A673 (cell line): ENCODE results near the gene CNTRL. TPM values are rescaled to one million over a fixed set of nuclear protein-coding genes. Genes with fewer than 3 reads are reported as not detected.

Source experiments
- BruUV-seq: library from RNA; stranded (reverse); fragments of 400-500 nt; replicated peaks from 2 replicates; lab custom pipeline; 2021; lab: Mats Ljungman, UMichigan
- CTCF ChIA-PET: fragments of 300-600 bp; sonication (Branson Sonifier 250); formaldehyde crosslinking; loops from one replicate; lab custom pipeline; 2022; ENCODE audit warnings: antibody characterized with exemption; lab: Charles Lee
- POLR2A ChIA-PET: fragments of 300-600 bp; sonication (Branson Sonifier 250); formaldehyde crosslinking; loops from one replicate; lab custom pipeline; 2022; ENCODE audit warnings: antibody characterized with exemption; ENCODE audit not compliant: low non-redundant PET; lab: Charles Lee
- DNase-seq: peaks from one replicate; pipeline ENCODE4 v3.0.0-alpha.2; 2015; ENCODE audit warnings: low spot score
- H3K27ac ChIP-seq: fragments of 200-600 bp; sonication (generic); 2 replicates; pipeline ENCODE4 v1.5.1; 2016; ENCODE audit warnings: mixed run types, low read depth, mild to moderate bottlenecking, mixed read lengths, antibody characterized with exemption, low read length; ENCODE audit not compliant: poor library complexity, severe bottlenecking
- H3K27me3 ChIP-seq: fragments of 200-600 bp; sonication (generic); replicated peaks from 2 replicates; pipeline ENCODE4 v1.6.1; 2017; ENCODE audit warnings: mixed run types, low read depth, mild to moderate bottlenecking, mixed read lengths, antibody characterized with exemption, low read length; ENCODE audit not compliant: insufficient read depth, poor library complexity
- H3K36me3 ChIP-seq: fragments of 200-600 bp; sonication (generic); 2 replicates; pipeline ENCODE4 v1.6.1; 2016; ENCODE audit warnings: mixed run types, mild to moderate bottlenecking, mixed read lengths, antibody characterized with exemption, low read length; ENCODE audit not compliant: insufficient read depth, poor library complexity, severe bottlenecking
- H3K4me1 ChIP-seq: fragments of 200-600 bp; sonication (generic); 2 replicates; pipeline ENCODE4 v1.6.1; 2017; ENCODE audit warnings: mixed run types, mild to moderate bottlenecking, mixed read lengths, antibody characterized with exemption, low read length; ENCODE audit not compliant: insufficient read depth, poor library complexity, severe bottlenecking
- H3K4me3 ChIP-seq: fragments of 200-600 bp; sonication (generic); 2 replicates; pipeline ENCODE4 v1.5.1; 2016; ENCODE audit warnings: low read depth, mixed run types, mild to moderate bottlenecking, mixed read lengths, low read length; ENCODE audit not compliant: poor library complexity, severe bottlenecking
- H3K9me3 ChIP-seq: fragments of 200-600 bp; sonication (generic); 2 replicates; pipeline ENCODE4 v1.6.1; 2016; ENCODE audit warnings: mixed run types, low read depth, mild to moderate bottlenecking, mixed read lengths, antibody characterized with exemption, low read length; ENCODE audit not compliant: poor library complexity, severe bottlenecking
- EZH2 ChIP-seq: fragments of 200-600 bp; sonication (generic); IDR thresholded peaks from 2 replicates; pipeline ENCODE4 v1.6.1; 2017; ENCODE audit warnings: borderline replicate concordance, low read depth, mild to moderate bottlenecking, mixed read lengths, antibody characterized with exemption, low read length; ENCODE audit not compliant: poor library complexity, severe bottlenecking
- intact Hi-C: fragments of 100-400 bp; cut with micrococcal nuclease; formaldehyde crosslinking; loops from one replicate; pipeline ENCODE4 v1.10.0; 2022; ENCODE audit not compliant: unreplicated experiment
- total RNA-seq: library from RNA; stranded (reverse); gene quantifications from 2 replicates; pipeline ENCODE4 v1.2.3, GENCODE V29; 2021
- TF ChIP-seq, protein P1 (sequence below): fragments of 300-800, 200-600 bp; sonication (generic); conservative IDR thresholded peaks from 2 replicates; pipeline ENCODE4 v1.5.1; 2017; ENCODE audit warnings: low read depth, mild to moderate bottlenecking, antibody characterized with exemption, low read length, moderate library complexity, mixed read lengths

The CNTRL gene
- total RNA-seq, 1 experiment from 2014 or later: 26.3 TPM

DNA sequence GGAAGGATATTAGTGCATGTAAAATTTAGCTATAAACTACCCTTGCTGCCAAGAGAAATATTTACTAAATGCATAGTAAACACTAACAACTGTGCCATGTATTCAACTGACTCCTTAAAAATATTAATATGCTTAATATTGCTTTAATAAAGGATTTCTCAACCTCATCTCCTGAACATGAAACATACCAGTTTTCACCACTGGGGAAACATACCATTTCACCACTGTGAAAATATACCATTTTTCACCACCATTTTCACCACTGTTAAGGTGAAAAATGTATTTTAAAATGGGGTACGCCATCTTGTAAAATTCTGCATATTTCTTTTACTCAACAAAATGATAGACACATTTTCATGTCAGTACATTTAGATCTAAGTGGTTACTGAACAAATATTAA, 122.4 kb downstream of the CNTRL start:
- no peaks in the 10 kb centered on the region for H3K9me3 ChIP-seq
- ChIA-PET CTCF (no interaction called here), POLR2A (no interaction called here)
- no TSS peak for BruUV-seq
- no peak for TF ChIP-seq EZH2
- TF ChIP-seq, protein P1, sequence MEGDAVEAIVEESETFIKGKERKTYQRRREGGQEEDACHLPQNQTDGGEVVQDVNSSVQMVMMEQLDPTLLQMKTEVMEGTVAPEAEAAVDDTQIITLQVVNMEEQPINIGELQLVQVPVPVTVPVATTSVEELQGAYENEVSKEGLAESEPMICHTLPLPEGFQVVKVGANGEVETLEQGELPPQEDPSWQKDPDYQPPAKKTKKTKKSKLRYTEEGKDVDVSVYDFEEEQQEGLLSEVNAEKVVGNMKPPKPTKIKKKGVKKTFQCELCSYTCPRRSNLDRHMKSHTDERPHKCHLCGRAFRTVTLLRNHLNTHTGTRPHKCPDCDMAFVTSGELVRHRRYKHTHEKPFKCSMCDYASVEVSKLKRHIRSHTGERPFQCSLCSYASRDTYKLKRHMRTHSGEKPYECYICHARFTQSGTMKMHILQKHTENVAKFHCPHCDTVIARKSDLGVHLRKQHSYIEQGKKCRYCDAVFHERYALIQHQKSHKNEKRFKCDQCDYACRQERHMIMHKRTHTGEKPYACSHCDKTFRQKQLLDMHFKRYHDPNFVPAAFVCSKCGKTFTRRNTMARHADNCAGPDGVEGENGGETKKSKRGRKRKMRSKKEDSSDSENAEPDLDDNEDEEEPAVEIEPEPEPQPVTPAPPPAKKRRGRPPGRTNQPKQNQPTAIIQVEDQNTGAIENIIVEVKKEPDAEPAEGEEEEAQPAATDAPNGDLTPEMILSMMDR: no peak
- H3K4me1 ChIP-seq: peaks cover 78% of the 10 kb centered on the region
- H3K27ac ChIP-seq: no peak overlapping the region
- no peak overlapping the region for H3K4me3 ChIP-seq
- intact Hi-C loops: no loop called here
- no peaks in the 10 kb centered on the region for H3K27me3 ChIP-seq
- no peaks in the 10 kb centered on the region for H3K36me3 ChIP-seq
- no peak for DNase-seq

DNA sequence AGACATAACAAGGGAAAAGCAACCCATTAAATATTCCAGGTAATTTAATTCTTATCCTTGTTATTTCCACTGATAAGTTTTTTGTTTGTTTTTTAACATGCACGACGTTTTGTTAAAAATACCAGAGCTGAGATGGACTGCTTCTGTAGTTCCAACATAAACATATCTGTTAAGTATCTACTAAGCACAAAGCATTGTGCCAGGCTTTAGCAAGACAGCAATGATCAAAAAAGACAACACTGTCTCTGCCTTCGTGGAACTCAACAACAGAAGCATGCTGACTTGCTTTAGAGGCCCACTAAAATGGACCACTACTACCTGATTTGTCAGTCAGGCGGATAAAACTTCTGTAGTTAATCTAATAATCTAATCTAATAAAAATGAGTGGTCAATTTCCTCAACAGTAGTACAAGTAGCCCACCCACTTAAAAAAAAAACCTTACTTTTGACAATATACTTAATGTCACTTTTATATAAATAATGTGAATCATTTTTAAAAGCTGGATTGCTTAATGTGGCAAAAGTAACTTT, 123.8 kb downstream of the CNTRL start:
- TF ChIP-seq, protein P1: no peak
- TF ChIP-seq EZH2: no peak
- POLR2A ChIA-PET: no interaction called here
- no peak overlapping the region for H3K27ac ChIP-seq
- H3K36me3 ChIP-seq: no peaks in the 10 kb centered on the region
- CTCF ChIA-PET: no interaction called here
- H3K9me3 ChIP-seq: no peaks in the 10 kb centered on the region
- DNase-seq: no peak
- H3K4me1 ChIP-seq: peaks cover 65% of the 10 kb centered on the region
- H3K4me3 ChIP-seq: peak overlapping the region; percentile 92
- no TSS peak for BruUV-seq
- no peaks in the 10 kb centered on the region for H3K27me3 ChIP-seq
- intact Hi-C loops: no loop called here

DNA sequence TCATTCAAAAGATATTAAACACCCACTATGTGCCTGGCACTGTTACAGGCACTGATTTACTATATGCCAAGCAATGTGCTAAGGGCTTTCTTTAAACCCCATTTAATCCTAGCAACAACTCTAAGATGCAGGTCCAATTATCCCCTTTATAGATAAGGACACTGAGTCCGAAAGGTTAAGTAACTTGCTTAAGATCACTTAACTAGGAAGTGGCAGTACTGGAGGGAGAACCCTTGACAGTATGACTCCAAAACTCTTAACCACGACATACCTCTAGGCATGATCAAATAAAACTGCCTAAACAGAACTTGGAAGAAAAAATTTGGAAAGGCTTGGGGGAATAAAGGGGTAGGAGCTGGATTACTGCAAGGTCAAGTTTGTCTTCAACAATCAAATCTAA, 125.2 kb downstream of the CNTRL start:
- no peaks in the 10 kb centered on the region for H3K27me3 ChIP-seq
- DNase-seq: no peak
- intact Hi-C loops: no loop called here
- no peaks in the 10 kb centered on the region for H3K36me3 ChIP-seq
- BruUV-seq: no TSS peak
- peak overlapping the region; percentile 92 for H3K4me3 ChIP-seq
- TF ChIP-seq EZH2: no peak
- TF ChIP-seq, protein P1: no peak
- peaks cover 52% of the 10 kb centered on the region for H3K4me1 ChIP-seq
- ChIA-PET POLR2A (interaction anchor here (0.7 kb wide), 1 partner anchor 14 kb away, joined by 4 read pairs; no protein-coding TSS in a partner anchor), CTCF (no interaction called here)
- H3K9me3 ChIP-seq: no peaks in the 10 kb centered on the region
- H3K27ac ChIP-seq: peak overlapping the region; percentile 21
